D341Med (cell line): Measurements from ENCODE around the gene ZDHHC20.

ENCODE experiments used
- DNase-seq: peaks from one replicate; pipeline ENCODE4 v3.0.0; 2012; ENCODE audit warnings: low spot score

Gene ZDHHC20

DNA sequence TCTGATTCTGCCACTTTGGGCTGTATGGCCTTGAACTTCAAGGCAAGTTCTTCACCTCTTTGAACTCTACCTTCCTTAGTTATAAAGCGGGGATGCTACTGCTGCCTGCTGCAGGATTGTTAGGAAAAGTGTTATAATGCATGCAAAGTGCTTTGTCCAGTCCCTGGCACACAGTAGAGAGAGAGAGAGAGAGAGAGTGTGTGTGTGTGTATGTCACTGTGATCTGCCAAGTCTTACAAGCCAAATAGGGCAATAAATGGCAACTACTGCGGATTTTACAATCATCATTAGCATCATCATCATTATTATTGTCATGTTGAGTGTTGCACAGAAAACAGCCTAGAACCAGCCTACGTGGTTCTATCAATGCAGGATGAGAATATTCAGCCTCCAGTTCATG lies 136.1 kb downstream of the ZDHHC20 start:
- no peak for DNase-seq
